Esophagus muscularis mucosa (tissue), 4 donors: ENCODE results near the gene HIGD2A. TPM values are rescaled to one million over a fixed set of nuclear protein-coding genes. Genes with fewer than 3 reads are reported as not detected.

Experiments used
- DNase-seq: peaks from one replicate; pipeline ENCODE4 v3.0.0-alpha.2; 2017; ENCODE audit errors: extremely low spot score
- H3K27ac ChIP-seq, 4 donors: fragments of 200-600 bp; sonication (generic); replicated peaks in 1 of 4; 1 replicate in 3 of 4; 2 replicates in 1 of 4; pipeline ENCODE4 v1.5.1; 2016 to 2019; ENCODE audit warnings: mild to moderate bottlenecking in 1 of 4
- H3K27me3 ChIP-seq, 4 donors: fragments of 200-600 bp; sonication (generic); one replicate each; pipeline versions ENCODE4 v1.5.1 to v1.6.0; 2016 to 2019
- H3K36me3 ChIP-seq, 4 donors: fragments of 200-600 bp; sonication (generic); one replicate each; pipeline ENCODE4 v1.5.1; 2016 to 2019
- H3K4me1 ChIP-seq, 4 donors: fragments of 200-600 bp; sonication (generic); one replicate each; pipeline ENCODE4 v1.5.1; 2016 to 2019
- H3K4me3 ChIP-seq, 4 donors: fragments of 200-600 bp; sonication (generic); 1 replicate in 2 of 4; 2 replicates in 2 of 4; pipeline ENCODE4 v1.5.1; 2016 to 2019; ENCODE audit warnings: mild to moderate bottlenecking in 4 of 4, moderate library complexity in 1 of 4
- H3K9me3 ChIP-seq, 4 donors: fragments of 200-600 bp; sonication (generic); 1 replicate in 3 of 4; 2 replicates in 1 of 4; pipeline ENCODE4 v1.5.1; 2016 to 2019
- CTCF ChIP-seq, 3 experiments: fragments of 200-600 bp in 2 of 3; fragments of 450-650 bp in 1 of 3; sonication (generic) in 2 of 3; IDR thresholded peaks; one replicate each; pipeline ENCODE4 v1.5.1; 2017 to 2019; ENCODE audit warnings: antibody characterized with exemption in 3 of 3, mild to moderate bottlenecking in 2 of 3, moderate library complexity in 1 of 3
- EP300 ChIP-seq: sonication (generic); formaldehyde crosslinking; IDR thresholded peaks from one replicate; pipeline ENCODE4 v1.6.1; 2017; ENCODE audit warnings: antibody characterized with exemption
- POLR2A ChIP-seq: fragments of 450-650 bp; IDR thresholded peaks from one replicate; pipeline ENCODE4 v1.6.1; 2017; ENCODE audit warnings: antibody characterized with exemption, moderate library complexity, mild to moderate bottlenecking, low read depth
- POLR2AphosphoS5 ChIP-seq, 2 donors: sonication (generic); formaldehyde crosslinking; IDR thresholded peaks; one replicate each; pipeline ENCODE4 v1.6.1; 2017; ENCODE audit warnings: antibody characterized with exemption in 2 of 2
- WGBS: methylation state at CpG from one replicate; pipeline ENCODE4 v1.1.5; 2018; 5-methylcytosine and 5-hydroxymethylcytosine counted together
- intact Hi-C: fragments of 100-400 bp; cut with DNase I; formaldehyde crosslinking; loops from one replicate; pipeline ENCODE4 v1.15.1; 2023
- total RNA-seq, 4 donors: library from RNA; depleted of rRNA; stranded (reverse); fragments of >200 nt; gene quantifications; one replicate each; pipeline versions ENCODE4 v1.1.0 to v1.2.1, GENCODE V29; 2016

Gene HIGD2A
- total RNA-seq, 4 donors from 2014 or later, result 120 to 179 (median 160) TPM

DNA sequence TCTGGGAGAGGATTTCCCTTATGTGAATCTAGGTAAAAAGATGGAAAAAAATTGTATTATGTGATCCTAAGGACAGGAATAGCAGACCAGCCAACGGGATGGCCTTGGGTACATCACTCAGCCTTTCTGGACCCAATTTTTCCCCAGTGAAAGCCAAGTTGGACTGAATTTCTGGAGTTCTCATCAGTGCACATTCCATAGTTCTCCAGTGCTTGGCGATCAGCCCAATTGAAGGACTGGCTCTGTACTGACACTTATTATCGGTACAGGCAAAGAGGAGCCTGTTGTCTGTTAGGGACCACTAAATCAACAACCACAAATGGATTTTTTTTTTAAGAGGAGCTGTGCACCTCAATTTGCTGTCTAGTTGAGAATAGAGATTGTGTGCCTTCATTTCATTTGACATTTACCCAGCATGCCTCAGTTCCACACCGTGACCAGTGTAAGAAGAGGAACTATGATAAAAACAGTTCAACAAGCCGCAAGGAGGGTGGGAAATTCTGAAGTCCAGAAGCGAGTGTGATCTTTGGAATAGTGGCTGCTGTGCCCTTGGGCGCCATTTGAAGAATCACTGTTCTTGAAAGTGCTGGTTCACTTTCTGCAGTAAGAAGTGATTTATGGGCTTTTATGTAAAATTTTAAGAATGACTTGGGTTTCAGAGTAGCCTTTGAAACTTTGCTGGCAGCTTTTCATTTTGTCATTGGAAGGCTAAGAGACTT, 15.3 kb upstream of the HIGD2A start:
- Histone ChIP-seq H3K4me3 (no peak overlapping the region), H3K27ac (peak overlapping the region in 3 of 4 donors; percentile 21 to 50 (median 37)), H3K9me3 (no peaks in the 10 kb centered on the region), H3K4me1 (peaks cover 16 to 25% (median 18%) of the 10 kb centered on the region in 4 donors), H3K36me3 (peaks cover 8 to 44% (median 29%) of the 10 kb centered on the region in 4 donors), H3K27me3 (no peaks in the 10 kb centered on the region)
- WGBS, result 63% methylated on average over 7 of the region's 7 CpGs
- no peak for DNase-seq
- TF ChIP-seq CTCF (IDR thresholded peaks at IDR 0.05) (no peak), EP300 (no peak), POLR2A (no peak), POLR2AphosphoS5 (IDR thresholded peaks at IDR 0.05) (no peak)
- intact Hi-C loops, result no loop called here

GRCh38 chr5:176379881-176380280, 8.7 kb upstream of the HIGD2A start:
- H3K4me3 ChIP-seq, result no peak overlapping the region
- peaks cover 15 to 37% (median 32%) of the 10 kb centered on the region in 4 donors for H3K36me3 ChIP-seq
- no peak for DNase-seq
- no peaks in the 10 kb centered on the region for H3K9me3 ChIP-seq
- intact Hi-C loops, result no loop called here
- 82% methylated on average over 3 of the region's 3 CpGs for WGBS
- H3K4me1 ChIP-seq, result peaks cover 15 to 23% (median 20%) of the 10 kb centered on the region in 4 donors
- no peak for TF ChIP-seq POLR2AphosphoS5 (IDR thresholded peaks at IDR 0.05)
- no peaks in the 10 kb centered on the region for H3K27me3 ChIP-seq
- no peak overlapping the region for H3K27ac ChIP-seq

DNA sequence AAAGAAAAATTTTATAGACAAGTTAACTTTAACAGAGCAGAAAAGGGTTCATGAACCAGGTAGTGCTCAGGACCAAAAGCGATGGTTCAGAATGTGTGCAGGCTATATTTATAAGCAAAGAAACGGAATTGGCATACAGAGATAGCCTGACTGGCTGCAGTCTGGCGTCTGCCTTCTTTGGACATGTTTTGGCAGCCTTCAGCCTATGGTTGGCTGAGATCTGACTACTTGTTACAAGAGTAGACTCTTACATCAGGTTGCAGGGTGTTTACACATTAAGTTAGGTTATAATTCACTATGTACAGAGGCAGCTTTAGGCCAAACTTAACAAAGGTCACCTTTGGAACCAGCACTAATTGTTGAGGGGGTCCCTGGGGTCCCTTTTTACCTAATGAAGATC, 7.1 kb upstream of the HIGD2A start:
- peak; percentile 8 to 37 for TF ChIP-seq POLR2AphosphoS5 (IDR thresholded peaks at IDR 0.05)
- no peak for TF ChIP-seq POLR2A
- no peak for TF ChIP-seq EP300
- H3K4me1 ChIP-seq, result peaks cover 15 to 27% (median 22%) of the 10 kb centered on the region in 4 donors
- intact Hi-C loops, result no loop called here
- DNase-seq, result no peak
- 50% methylated on average over 3 of the region's 3 CpGs for WGBS
- H3K9me3 ChIP-seq, result no peaks in the 10 kb centered on the region
- H3K36me3 ChIP-seq, result peaks cover 21 to 47% (median 43%) of the 10 kb centered on the region in 4 donors
- no peak overlapping the region for H3K4me3 ChIP-seq
- no peaks in the 10 kb centered on the region for H3K27me3 ChIP-seq
- H3K27ac ChIP-seq, result peak overlapping the region; percentile 71 to 79 (median 78)

- Histone ChIP-seq H3K4me3 (no peak overlapping the region), H3K4me1 (peaks cover 18 to 32% (median 27%) of the 10 kb centered on the region in 4 donors), H3K9me3 (no peaks in the 10 kb centered on the region), H3K27me3 (no peaks in the 10 kb centered on the region), H3K27ac (peak overlapping the region; percentile 71 to 79 (median 78)), H3K36me3 (peaks cover 21 to 47% (median 45%) of the 10 kb centered on the region in 4 donors)
- 88% methylated on average over 3 of the region's 3 CpGs for WGBS
- no peak for TF ChIP-seq POLR2A
- TF ChIP-seq CTCF (IDR thresholded peaks at IDR 0.05), result no peak
- no peak for TF ChIP-seq POLR2AphosphoS5 (IDR thresholded peaks at IDR 0.05)
- intact Hi-C loops, result no loop called here
- DNase-seq, result no peak
Observed at GRCh38 chr5:176381979-176382378, 6.6 kb upstream of the HIGD2A start.

DNA sequence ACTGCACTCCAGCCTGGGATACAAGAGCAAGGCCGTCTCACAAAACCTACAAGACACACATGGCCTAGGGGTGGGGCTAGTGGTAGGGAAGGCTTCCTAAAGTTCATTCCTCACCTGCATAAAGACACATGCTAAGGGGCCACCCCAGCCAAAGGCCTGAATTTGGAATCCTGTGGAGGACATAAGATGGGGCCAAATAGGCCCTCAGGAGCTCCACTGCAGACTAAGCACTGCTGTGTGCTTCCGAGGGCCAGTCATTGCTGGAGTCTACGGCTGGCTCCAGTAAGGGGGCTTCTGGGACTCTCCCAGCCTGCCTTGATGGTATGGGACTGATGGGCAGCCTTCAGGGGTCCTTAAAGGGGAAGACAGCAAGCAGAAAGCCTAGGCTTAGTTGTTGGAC, 5.8 kb upstream of the HIGD2A start:
- H3K36me3 ChIP-seq, result peaks cover 21 to 47% (median 45%) of the 10 kb centered on the region in 4 donors
- H3K4me1 ChIP-seq, result peaks cover 26 to 40% (median 35%) of the 10 kb centered on the region in 4 donors
- peak overlapping the region in 3 of 4 donors; percentile 78 to 79 (median 79) for H3K27ac ChIP-seq
- H3K9me3 ChIP-seq, result no peaks in the 10 kb centered on the region
- no peak overlapping the region for H3K4me3 ChIP-seq
- TF ChIP-seq POLR2A (no peak), CTCF (IDR thresholded peaks at IDR 0.05) (no peak), POLR2AphosphoS5 (IDR thresholded peaks at IDR 0.05) (no peak), EP300 (no peak)
- no peaks in the 10 kb centered on the region for H3K27me3 ChIP-seq
- intact Hi-C loops, result no loop called here
- no peak for DNase-seq
- WGBS, result 75% methylated on average over 3 of the region's 3 CpGs
